HepG2 (cell line): ENCODE measurements around the gene PNLIPRP2. TPM values are rescaled to one million over a fixed set of nuclear protein-coding genes. Genes with fewer than 3 reads are reported as not detected.

Source experiments
- ATAC-seq: fragments of 200-7000 bp; cut with Tn5 transposase; 3 replicates; pipeline ENCODE4 v1.9.1; 2020; ENCODE audit warnings: mild to moderate bottlenecking, moderate library complexity
- BruUV-seq: library from RNA; stranded (reverse); fragments of 400-500 nt; replicated peaks from 2 replicates; lab custom pipeline; 2021; lab: Mats Ljungman, UMichigan
- CTCF ChIA-PET: fragments of 300-600 bp; formaldehyde crosslinking; extraction: SDS; loops from one replicate; lab custom pipeline; 2021; ENCODE audit warnings: low total read pairs, inconsistent platforms, low intra/inter-chr PET ratio; lab: Yijun Ruan, JAX
- POLR2A ChIA-PET: fragments of 350-600 bp; sonication (Branson Sonifier 250); formaldehyde crosslinking; loops from one replicate; lab custom pipeline; 2020; ENCODE audit warnings: antibody characterized with exemption, inconsistent platforms; lab: Yijun Ruan, JAX
- DNase-seq: peaks from one replicate; pipeline ENCODE4 v3.0.0-alpha.2; 2015; ENCODE audit warnings: low spot score
- FAIRE-seq: peaks from 3 replicates; lab custom pipeline; 2011; peaks lifted over from hg19 to GRCh38; lab: Jason Lieb, UNC
- H2AFZ ChIP-seq: one replicate; pipeline ENCODE4 v1.6.1; 2011; ENCODE audit warnings: low read length, inconsistent platforms
- H3K27ac ChIP-seq: fragments of 300-600 bp; 3 replicates; pipeline ENCODE4 v1.8.0; 2011; ENCODE audit warnings: mixed run types, mild to moderate bottlenecking, mixed read lengths, low read length, inconsistent platforms; ENCODE audit not compliant: insufficient read depth; ENCODE audit errors: extremely low read length
- H3K27me3 ChIP-seq, 2 experiments: fragments of 200-600 bp in 1 of 2; 2 replicates in 1 of 2; 3 replicates in 1 of 2; pipeline versions ENCODE4 v1.6.0 to v1.8.0; 2011; ENCODE audit warnings: low read length in 2 of 2, mild to moderate bottlenecking in 2 of 2, moderate library complexity in 2 of 2, inconsistent platforms in 1 of 2; ENCODE audit not compliant: insufficient read depth in 2 of 2, control insufficient read depth in 1 of 2
- H3K36me3 ChIP-seq, 2 experiments: fragments of 200-600 bp in 1 of 2; replicated peaks in 1 of 2; 2 replicates in 1 of 2; 3 replicates in 1 of 2; pipeline versions ENCODE4 v1.5.1 to v1.8.0; 2011; ENCODE audit warnings: low read length in 2 of 2, inconsistent platforms in 1 of 2; ENCODE audit not compliant: insufficient read depth in 2 of 2, control insufficient read depth in 1 of 2
- H3K4me1 ChIP-seq: 2 replicates; pipeline ENCODE4 v1.5.1; 2012; ENCODE audit warnings: low read length, inconsistent platforms; ENCODE audit not compliant: insufficient read depth
- H3K4me2 ChIP-seq: 2 replicates; pipeline ENCODE4 v1.6.0; 2011; ENCODE audit warnings: low read depth, low read length, inconsistent platforms
- H3K4me3 ChIP-seq, 3 experiments: fragments of 200-600 bp in 1 of 3; sonication (generic), shearing (Covaris generic) in 1 of 3; replicated peaks in 1 of 3; 2 replicates each; pipeline ENCODE4 v1.5.1; 2011 to 2016; ENCODE audit warnings: low read length in 3 of 3, inconsistent platforms in 2 of 3, low read depth in 2 of 3, mild to moderate bottlenecking in 2 of 3, control low read depth in 1 of 3, mixed read lengths in 1 of 3; ENCODE audit not compliant: insufficient read depth in 1 of 3
- H3K79me2 ChIP-seq: one replicate; pipeline ENCODE4 v1.6.1; 2011; ENCODE audit warnings: low read length, inconsistent platforms; ENCODE audit not compliant: insufficient read depth
- H3K9ac ChIP-seq: 2 replicates; pipeline ENCODE4 v1.6.0; 2011; ENCODE audit warnings: mild to moderate bottlenecking, low read depth, low read length, inconsistent platforms; ENCODE audit not compliant: insufficient read depth
- H3K9me3 ChIP-seq: 2 replicates; pipeline ENCODE4 v1.5.1; 2012; ENCODE audit warnings: mild to moderate bottlenecking, low read length
- H4K20me1 ChIP-seq: 2 replicates; pipeline ENCODE4 v1.6.0; 2011; ENCODE audit warnings: inconsistent platforms, mild to moderate bottlenecking, low read length, moderate library complexity; ENCODE audit not compliant: insufficient read depth
- AHDC1 ChIP-seq: sonication (generic); formaldehyde crosslinking; IDR thresholded peaks from 2 replicates; pipeline ENCODE4 v1.5.1; 2020; ENCODE audit warnings: mild to moderate bottlenecking, missing genetic modification reagents, borderline replicate concordance
- GPBP1L1 ChIP-seq: sonication (generic); formaldehyde crosslinking; IDR thresholded peaks from 2 replicates; pipeline ENCODE4 v1.5.0; 2020; ENCODE audit warnings: mild to moderate bottlenecking, missing genetic modification reagents
- KAT8 ChIP-seq: IDR thresholded peaks from 2 replicates; pipeline ENCODE4 v1.6.1; 2016; ENCODE audit warnings: missing genetic modification reagents, missing compliant biosample characterization
- ZUFSP ChIP-seq: sonication (generic); formaldehyde crosslinking; IDR thresholded peaks from 2 replicates; pipeline ENCODE4 v1.9.0; 2021; ENCODE audit warnings: missing genetic modification reagents, mild to moderate bottlenecking, borderline replicate concordance
- WGBS: methylation state at CpG from one replicate; pipeline ENCODE4 v1.1.6; 2017; ENCODE audit warnings: low lambda C conversion rate; 5-methylcytosine and 5-hydroxymethylcytosine counted together
- in situ Hi-C: cut with HindIII; loops from 2 replicates; pipeline ENCODE4 v1.10.0; 2017; ENCODE audit warnings: low pct_unique_long_range_greater_than_20kb; ENCODE audit not compliant: extremely low pct_ligation_motif_present
- intact Hi-C: fragments of 100-400 bp; cut with micrococcal nuclease; formaldehyde crosslinking; loops from one replicate; pipeline ENCODE4 v1.10.0; 2022; ENCODE audit not compliant: unreplicated experiment
- polyA plus RNA-seq, 8 experiments: library from polyadenylated mRNA; depleted of rRNA in 3 of 8; stranded (reverse) in 7 of 8; unstranded in 1 of 8; fragments of >200 nt; fragmentation: Illumina TruSeq in 4 of 8; extraction: Trizol in 4 of 8; gene quantifications; 2 replicates each; pipeline versions ENCODE4 v1.2.1 to v1.2.3, GENCODE V29; 2011 to 2016; ENCODE audit warnings: low read depth in 4 of 8, missing spikeins in 1 of 8, mixed read lengths in 1 of 8; ENCODE audit not compliant: insufficient read depth in 1 of 8
- total RNA-seq, 5 experiments: library from RNA; depleted of rRNA; stranded (reverse); fragments of >200 nt; fragmentation: Illumina TruSeq; extraction: Trizol; gene quantifications; 2 replicates each; pipeline ENCODE4 v1.2.3, GENCODE V29; 2016; ENCODE audit warnings: low read depth in 1 of 5

The PNLIPRP2 gene
- total and polyA plus RNA-seq, 2 of the 13 experiments (the other 11 are each of a cell fraction or from before 2014, with no cell fraction given), result 0.21 to 0.97 TPM

GRCh38 chr10:116657863-116658551 lies 37.3 kb downstream of the PNLIPRP2 start:
- Histone ChIP-seq H3K27me3 (peaks cover 1 to 2% of the 10 kb centered on the region in 2 experiments; a peak in 1 of 5 replicates), H2AFZ (no peak overlapping the region), H3K4me1 (peaks cover 16% of the 10 kb centered on the region), H3K4me3 (no peak overlapping the region), H3K9ac (no peak overlapping the region), H3K79me2 (no peaks in the 10 kb centered on the region), H3K9me3 (no peaks in the 10 kb centered on the region), H3K4me2 (no peak overlapping the region), H3K36me3 (no peaks in the 10 kb centered on the region), H3K27ac (no peak overlapping the region), H4K20me1 (no peaks in the 10 kb centered on the region)
- BruUV-seq, result no TSS peak
- 49% methylated on average over 5 of the region's 5 CpGs for WGBS
- no peak for TF ChIP-seq KAT8 (CRISPR knock-in tag)
- no peak for DNase-seq
- in situ Hi-C loops (no loop called here), intact Hi-C loops (no loop called here)
- ATAC-seq, result no peak
- no peak for FAIRE-seq
- ChIA-PET POLR2A (no interaction called here), CTCF (no interaction called here)

- Histone ChIP-seq H3K9ac (no peak overlapping the region), H4K20me1 (no peaks in the 10 kb centered on the region), H2AFZ (no peak overlapping the region), H3K4me2 (no peak overlapping the region), H3K79me2 (no peaks in the 10 kb centered on the region), H3K4me1 (peaks cover 26% of the 10 kb centered on the region), H3K4me3 (no peak overlapping the region), H3K27me3 (peaks cover 1 to 2% of the 10 kb centered on the region in 2 experiments; a peak in 1 of 5 replicates), H3K9me3 (no peaks in the 10 kb centered on the region)
- intact Hi-C loops, result no loop called here
- no peak for FAIRE-seq
- ATAC-seq, result no peak
- DNase-seq, result no peak
- CTCF ChIA-PET, result no interaction called here
- TF ChIP-seq GPBP1L1, result no peak
- no peak for TF ChIP-seq ZUFSP (CRISPR knock-in tag)
- no peak for TF ChIP-seq AHDC1 (CRISPR knock-in tag)
- TF ChIP-seq, all 625 proteins: peak for 0
- in situ Hi-C loops, result no loop called here
- WGBS, result 26% methylated on average over 10 of the region's 10 CpGs
- Histone ChIP-seq H3K36me3 (no peaks in the 10 kb centered on the region), H3K27ac (no peak overlapping the region)
- no TSS peak for BruUV-seq
- POLR2A ChIA-PET, result no interaction called here
Measured at GRCh38 chr10:116659049-116659670, 38.4 kb downstream of the PNLIPRP2 start.
